Endothelial cell of umbilical vein (primary cell): ENCODE results near the gene ZNF276. TPM values are rescaled to one million over a fixed set of nuclear protein-coding genes. Genes with fewer than 3 reads are reported as not detected.
"Not testable (repeated sequence)": the region's sequence is repeated elsewhere in the genome, so short reads cannot be mapped to it uniquely, and the experiment has no call there.

ENCODE experiments used
- BruUV-seq: library from RNA; stranded (reverse); fragments of 400-500 nt; replicated peaks from 2 replicates; lab custom pipeline; 2021; lab: Mats Ljungman, UMichigan
- CTCF ChIA-PET: fragments of 300-600, 350-600 bp; sonication (Branson Sonifier 250); formaldehyde crosslinking; loops from one replicate; lab custom pipeline; 2021; ENCODE audit warnings: antibody characterized with exemption, inconsistent platforms; lab: Charles Lee
- POLR2A ChIA-PET: fragments of 300-600, 350-600 bp; sonication (Branson Sonifier 250); formaldehyde crosslinking; loops from one replicate; lab custom pipeline; 2021; ENCODE audit warnings: antibody characterized with exemption, inconsistent platforms; lab: Charles Lee
- DNase-seq: peaks from one replicate; pipeline ENCODE4 v3.0.0-alpha.2; 2011; ENCODE audit warnings: low read depth, low spot score
- FAIRE-seq: peaks from 2 replicates; lab custom pipeline; 2011; peaks lifted over from hg19 to GRCh38; lab: Jason Lieb, UNC
- H2AFZ ChIP-seq: 2 replicates; pipeline ENCODE4 v1.6.0; 2012; ENCODE audit warnings: low read depth, low read length, control low read depth, inconsistent platforms
- H3K27ac ChIP-seq: 2 replicates; pipeline ENCODE4 v1.5.1; 2011; ENCODE audit warnings: low read depth, mild to moderate bottlenecking, control low read depth, low read length, moderate library complexity; ENCODE audit not compliant: insufficient read depth
- H3K27me3 ChIP-seq, 2 experiments: 2 replicates each; pipeline versions ENCODE4 v1.6.0 to v1.6.1; 2011; ENCODE audit warnings: low read length in 2 of 2, mixed read lengths in 1 of 2; ENCODE audit not compliant: control insufficient read depth in 2 of 2, insufficient read depth in 2 of 2
- H3K36me3 ChIP-seq, 2 experiments: 2 replicates in 1 of 2; 3 replicates in 1 of 2; pipeline ENCODE4 v1.5.1; 2011; ENCODE audit warnings: low read length in 2 of 2, mild to moderate bottlenecking in 1 of 2, moderate library complexity in 1 of 2; ENCODE audit not compliant: control insufficient read depth in 2 of 2, insufficient read depth in 2 of 2; ENCODE audit errors: extremely low read depth in 1 of 2
- H3K4me1 ChIP-seq: 3 replicates; pipeline ENCODE4 v1.5.1; 2011; ENCODE audit warnings: mild to moderate bottlenecking, low read length; ENCODE audit not compliant: control insufficient read depth, insufficient read depth; ENCODE audit errors: extremely low read depth
- H3K4me2 ChIP-seq: 2 replicates; pipeline ENCODE4 v1.6.1; 2011; ENCODE audit warnings: low read length, control low read depth, mixed read lengths; ENCODE audit not compliant: insufficient read depth
- H3K4me3 ChIP-seq, 3 experiments: fragments of 200-600 bp in 1 of 3; sonication (generic), shearing (Covaris generic) in 1 of 3; replicated peaks in 1 of 3; 2 replicates each; pipeline ENCODE4 v1.5.1; 2011 to 2016; ENCODE audit warnings: control low read depth in 3 of 3, low read length in 3 of 3, mild to moderate bottlenecking in 2 of 3, inconsistent platforms in 1 of 3, low read depth in 1 of 3, moderate library complexity in 1 of 3; ENCODE audit not compliant: insufficient read depth in 1 of 3
- H3K79me2 ChIP-seq: 2 replicates; pipeline ENCODE4 v1.6.0; 2012; ENCODE audit warnings: low read length, inconsistent platforms; ENCODE audit not compliant: control insufficient read depth, insufficient read depth
- H3K9ac ChIP-seq: replicated peaks from 2 replicates; pipeline ENCODE3; 2011; ENCODE audit warnings: low read length, control low read depth; ENCODE audit not compliant: insufficient read depth; ENCODE audit errors: extremely low read depth
- H3K9me1 ChIP-seq: replicated peaks from 3 replicates; pipeline ENCODE4 v1.6.0; 2011; ENCODE audit warnings: mild to moderate bottlenecking, low read length; ENCODE audit not compliant: control insufficient read depth, insufficient read depth; ENCODE audit errors: extremely low read depth
- H3K9me3 ChIP-seq: replicated peaks from 2 replicates; pipeline ENCODE4 v1.5.1; 2012; ENCODE audit warnings: low read length, inconsistent platforms; ENCODE audit not compliant: control insufficient read depth, insufficient read depth
- H4K20me1 ChIP-seq: replicated peaks from 2 replicates; pipeline ENCODE3; 2011; ENCODE audit warnings: mild to moderate bottlenecking, low read length; ENCODE audit not compliant: control insufficient read depth, insufficient read depth; ENCODE audit errors: extremely low read depth
- EZH2 ChIP-seq: IDR thresholded peaks from 2 replicates; pipeline ENCODE4 v1.6.1; 2012; ENCODE audit warnings: borderline replicate concordance, low read depth, mild to moderate bottlenecking, moderate library complexity, low read length, inconsistent platforms; ENCODE audit not compliant: severe bottlenecking
- FOS ChIP-seq: IDR thresholded peaks from 2 replicates; pipeline ENCODE4 v1.6.1; 2011; ENCODE audit warnings: mild to moderate bottlenecking, low read length, moderate library complexity, borderline replicate concordance; ENCODE audit not compliant: insufficient read depth
- GATA2 ChIP-seq: IDR thresholded peaks from 2 replicates; pipeline ENCODE4 v1.7.0; 2011; ENCODE audit warnings: low read depth, mild to moderate bottlenecking, moderate library complexity, mixed read lengths, low read length; ENCODE audit not compliant: insufficient read length, insufficient read depth
- JUN ChIP-seq: IDR thresholded peaks from 2 replicates; pipeline ENCODE4 v1.6.1; 2011; ENCODE audit warnings: borderline replicate concordance, low read depth; ENCODE audit not compliant: insufficient read length, insufficient read depth
- MYC ChIP-seq: IDR thresholded peaks from one replicate; pipeline ENCODE4 v1.6.1; 2011; ENCODE audit warnings: mild to moderate bottlenecking, low read depth, low read length
- POLR2A ChIP-seq: IDR thresholded peaks from 2 replicates; pipeline ENCODE4 v1.6.1; 2012; ENCODE audit warnings: low read depth, mild to moderate bottlenecking, control low read depth, low read length
- POLR2AphosphoS5 ChIP-seq: IDR thresholded peaks from 2 replicates; pipeline ENCODE4 v1.6.1; 2012; ENCODE audit warnings: low read depth, mild to moderate bottlenecking, control low read depth, low read length, moderate library complexity; ENCODE audit not compliant: insufficient read depth
- dilution Hi-C: fragments of 300-500 bp; cut with MboI; formaldehyde crosslinking; loops from one replicate; pipeline ENCODE4 v1.15.0; 2019; ENCODE audit warnings: low sequenced_read_pairs; ENCODE audit not compliant: extremely low pct_ligation_motif_present
- intact Hi-C: fragments of 100-400 bp; cut with micrococcal nuclease; formaldehyde crosslinking; loops from one replicate; pipeline ENCODE4 v1.10.0; 2022
- polyA plus RNA-seq, 4 experiments: library from polyadenylated mRNA; depleted of rRNA in 3 of 4; stranded (reverse) in 3 of 4; unstranded in 1 of 4; fragments of >200 nt; gene quantifications; 2 replicates each; pipeline versions ENCODE4 v1.2.1 to v1.2.3, GENCODE V29; 2011 to 2012; ENCODE audit warnings: missing spikeins in 1 of 4
- total RNA-seq: library from RNA; stranded (reverse); gene quantifications from 2 replicates; pipeline ENCODE4 v1.2.3, GENCODE V29; 2021
- TF ChIP-seq, protein P1 (sequence below): IDR thresholded peaks from 2 replicates; pipeline ENCODE4 v1.6.1; 2011; ENCODE audit not compliant: insufficient read depth, insufficient read length
- TF ChIP-seq, protein P2 (sequence below), 2 donors: IDR thresholded peaks; 1 replicate in 1 of 2; 2 replicates in 1 of 2; pipeline ENCODE4 v1.5.1; 2011; ENCODE audit warnings: low read length in 2 of 2, mild to moderate bottlenecking in 2 of 2, moderate library complexity in 2 of 2, control low read depth in 1 of 2, inconsistent platforms in 1 of 2, low read depth in 1 of 2; ENCODE audit not compliant: insufficient read depth in 1 of 2; ENCODE audit errors: extremely low read depth in 1 of 2

The ZNF276 gene
- total and polyA plus RNA-seq, 2 donors (not counting 3 experiments of a cell fraction or from before 2014, with no cell fraction given) = 36.6 to 40.0 TPM

DNA sequence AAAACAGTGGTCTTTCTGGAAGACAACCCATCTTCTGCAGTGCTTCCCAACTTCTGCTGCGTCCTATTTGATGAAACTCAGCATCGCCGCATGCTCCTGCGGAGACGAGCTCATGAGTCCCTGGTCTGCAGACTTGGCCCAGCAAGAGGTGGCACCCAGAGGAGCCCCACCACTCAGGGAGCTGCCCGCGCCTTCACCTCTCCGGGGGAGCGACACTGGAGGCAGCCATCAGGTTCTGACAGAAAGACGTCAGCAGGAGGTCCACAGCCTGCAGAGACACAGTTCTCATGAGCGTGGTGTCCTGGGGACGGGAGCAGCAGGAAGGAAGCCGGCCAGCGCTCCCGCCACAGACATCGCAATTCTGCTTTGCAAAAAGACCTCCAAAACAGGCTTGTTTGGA is 49.0 kb downstream of the ZNF276 start:
- H3K4me2 ChIP-seq = no peak overlapping the region
- no peak overlapping the region for H3K9ac ChIP-seq
- dilution Hi-C loops = no loop called here
- no peak for TF ChIP-seq MYC
- peaks cover 8 to 12% of the 10 kb centered on the region in 2 experiments for H3K36me3 ChIP-seq
- H3K9me3 ChIP-seq = no peaks in the 10 kb centered on the region
- H3K27me3 ChIP-seq = no peaks in the 10 kb centered on the region
- H3K4me3 ChIP-seq = no peak overlapping the region
- ChIA-PET CTCF (no interaction called here), POLR2A (no interaction called here)
- no peaks in the 10 kb centered on the region for H4K20me1 ChIP-seq
- no peaks in the 10 kb centered on the region for H3K79me2 ChIP-seq
- no TSS peak for BruUV-seq
- intact Hi-C loops = no loop called here
- H3K27ac ChIP-seq = no peak overlapping the region
- no peaks in the 10 kb centered on the region for H3K9me1 ChIP-seq
- H3K4me1 ChIP-seq = no peaks in the 10 kb centered on the region
- H2AFZ ChIP-seq = no peak overlapping the region
- FAIRE-seq (no peak), DNase-seq (no peak)

- Histone ChIP-seq H3K9me3 (no peaks in the 10 kb centered on the region), H3K4me3 (no peak overlapping the region), H4K20me1 (no peaks in the 10 kb centered on the region), H3K27ac (no peak overlapping the region), H3K9me1 (no peaks in the 10 kb centered on the region), H3K79me2 (no peaks in the 10 kb centered on the region), H3K4me2 (no peak overlapping the region), H3K4me1 (no peaks in the 10 kb centered on the region), H3K9ac (no peak overlapping the region), H3K27me3 (no peaks in the 10 kb centered on the region), H2AFZ (no peak overlapping the region), H3K36me3 (peaks cover 3 to 8% of the 10 kb centered on the region in 2 experiments)
- ChIA-PET POLR2A (no interaction called here), CTCF (interaction anchor here (0.9 to 1.8 kb wide), 3 partner anchors 14 to 69 kb away, joined by 3 to 8 read pairs (median 4); no protein-coding TSS in a partner anchor)
- TF ChIP-seq, protein P1, sequence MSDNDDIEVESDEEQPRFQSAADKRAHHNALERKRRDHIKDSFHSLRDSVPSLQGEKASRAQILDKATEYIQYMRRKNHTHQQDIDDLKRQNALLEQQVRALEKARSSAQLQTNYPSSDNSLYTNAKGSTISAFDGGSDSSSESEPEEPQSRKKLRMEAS = no peak
- TF ChIP-seq JUN (no peak), POLR2A (no peak), EZH2 (no peak), FOS (no peak), GATA2 (no peak), MYC (no peak), POLR2AphosphoS5 (no peak)
- TF ChIP-seq, protein P2, sequence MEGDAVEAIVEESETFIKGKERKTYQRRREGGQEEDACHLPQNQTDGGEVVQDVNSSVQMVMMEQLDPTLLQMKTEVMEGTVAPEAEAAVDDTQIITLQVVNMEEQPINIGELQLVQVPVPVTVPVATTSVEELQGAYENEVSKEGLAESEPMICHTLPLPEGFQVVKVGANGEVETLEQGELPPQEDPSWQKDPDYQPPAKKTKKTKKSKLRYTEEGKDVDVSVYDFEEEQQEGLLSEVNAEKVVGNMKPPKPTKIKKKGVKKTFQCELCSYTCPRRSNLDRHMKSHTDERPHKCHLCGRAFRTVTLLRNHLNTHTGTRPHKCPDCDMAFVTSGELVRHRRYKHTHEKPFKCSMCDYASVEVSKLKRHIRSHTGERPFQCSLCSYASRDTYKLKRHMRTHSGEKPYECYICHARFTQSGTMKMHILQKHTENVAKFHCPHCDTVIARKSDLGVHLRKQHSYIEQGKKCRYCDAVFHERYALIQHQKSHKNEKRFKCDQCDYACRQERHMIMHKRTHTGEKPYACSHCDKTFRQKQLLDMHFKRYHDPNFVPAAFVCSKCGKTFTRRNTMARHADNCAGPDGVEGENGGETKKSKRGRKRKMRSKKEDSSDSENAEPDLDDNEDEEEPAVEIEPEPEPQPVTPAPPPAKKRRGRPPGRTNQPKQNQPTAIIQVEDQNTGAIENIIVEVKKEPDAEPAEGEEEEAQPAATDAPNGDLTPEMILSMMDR (IDR thresholded peaks at IDR 0.05; ENCODE audit: extremely low read depth in 1 of 2, insufficient read depth in 1 of 2, low read depth in 1 of 2, low read length in 2 of 2) = no peak
- FAIRE-seq (no peak), DNase-seq (no peak)
- dilution Hi-C loops (no loop called here), intact Hi-C loops (no loop called here)
- no TSS peak for BruUV-seq
Observed at GRCh38 chr16:89775223-89775622, 53.9 kb downstream of the ZNF276 start.

DNA sequence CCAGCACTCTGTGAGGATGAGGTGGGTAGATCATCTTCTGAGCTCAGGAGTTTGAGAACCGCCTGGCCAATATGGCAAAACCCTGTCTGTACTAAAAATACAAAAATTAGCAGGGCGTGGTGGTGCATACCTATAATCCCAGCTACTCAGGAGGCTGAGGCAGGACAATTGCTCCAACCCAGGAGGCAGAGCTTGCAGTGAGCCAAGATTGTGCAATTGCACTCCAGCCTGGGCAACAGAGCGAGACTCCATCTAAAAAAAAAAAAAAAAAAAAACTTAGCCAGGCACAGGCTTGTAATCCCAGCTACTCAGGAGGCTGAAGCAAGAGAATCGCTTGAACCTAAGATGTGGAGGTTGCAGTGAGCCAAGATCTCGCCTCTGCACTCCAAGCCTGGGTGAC is 56.9 kb downstream of the ZNF276 start:
- FAIRE-seq, H3K9me1 ChIP-seq, DNase-seq, H4K20me1 ChIP-seq, H3K9ac ChIP-seq, H2AFZ ChIP-seq, H3K9me3 ChIP-seq, BruUV-seq, H3K4me1 ChIP-seq, dilution Hi-C loops, H3K36me3 ChIP-seq, H3K4me2 ChIP-seq, H3K4me3 ChIP-seq, intact Hi-C loops, H3K27me3 ChIP-seq, H3K27ac ChIP-seq, H3K79me2 ChIP-seq: not testable (repeated sequence)
- POLR2A ChIA-PET = interaction anchor here (0.6 kb wide), 1 partner anchor 37 kb away, joined by 4 read pairs; no protein-coding TSS in a partner anchor
- CTCF ChIA-PET = interaction anchor here (0.6 kb wide), 1 partner anchor 191 kb away, joined by 3 read pairs; no protein-coding TSS in a partner anchor
